Endodermal cell (in vitro differentiated cells): ENCODE data around the gene RTP2. TPM values are rescaled to one million over a fixed set of nuclear protein-coding genes. Genes with fewer than 3 reads are reported as not detected.

ENCODE experiments used
- DNase-seq: peaks from one replicate; pipeline ENCODE4 v3.0.0-alpha.2; 2017
- H3K27ac ChIP-seq: 2 replicates; pipeline ENCODE4 v1.5.1; 2013; ENCODE audit warnings: mild to moderate bottlenecking, low read depth, low read length, moderate library complexity
- H3K27me3 ChIP-seq: 2 replicates; pipeline ENCODE4 v1.6.1; 2013; ENCODE audit warnings: mild to moderate bottlenecking, low read length, moderate library complexity; ENCODE audit not compliant: insufficient read depth, control insufficient read depth, poor library complexity, severe bottlenecking
- H3K36me3 ChIP-seq: 2 replicates; pipeline ENCODE4 v1.7.0; 2013; ENCODE audit warnings: mild to moderate bottlenecking, low read length, moderate library complexity; ENCODE audit not compliant: control insufficient read depth, insufficient read depth
- H3K4me1 ChIP-seq: one replicate; pipeline ENCODE4 v1.7.0; 2013; ENCODE audit warnings: low read length; ENCODE audit not compliant: control insufficient read depth, insufficient read depth
- H3K4me3 ChIP-seq: 2 replicates; pipeline ENCODE4 v1.5.1; 2013; ENCODE audit warnings: mild to moderate bottlenecking, low read length, moderate library complexity
- H3K9ac ChIP-seq: 2 replicates; pipeline ENCODE4 v1.6.1; 2013; ENCODE audit warnings: mild to moderate bottlenecking, low read length, moderate library complexity; ENCODE audit not compliant: poor library complexity, severe bottlenecking; ENCODE audit errors: extremely low read depth
- H3K9me3 ChIP-seq: 2 replicates; pipeline ENCODE4 v1.6.1; 2013; ENCODE audit warnings: mild to moderate bottlenecking, low read length, moderate library complexity; ENCODE audit not compliant: control insufficient read depth
- H3K27ac Mint-ChIP-seq: 2 replicates; pipeline ENCODE4 v1.8.0; 2020; ENCODE audit warnings: mixed read lengths
- H3K27me3 Mint-ChIP-seq: 2 replicates; pipeline ENCODE4 v1.8.0; 2021; ENCODE audit warnings: mild to moderate bottlenecking, mixed read lengths; ENCODE audit not compliant: insufficient read depth
- H3K36me3 Mint-ChIP-seq: 2 replicates; pipeline ENCODE4 v1.8.0; 2020; ENCODE audit warnings: low read depth, mixed read lengths
- H3K4me1 Mint-ChIP-seq: 2 replicates; pipeline ENCODE4 v1.8.0; 2020; ENCODE audit warnings: mixed read lengths
- H3K4me3 Mint-ChIP-seq: 2 replicates; pipeline ENCODE4 v1.8.0; 2020; ENCODE audit warnings: mild to moderate bottlenecking, moderate library complexity, mixed read lengths
- H3K9me3 Mint-ChIP-seq: 2 replicates; pipeline ENCODE4 v1.8.0; 2020; ENCODE audit warnings: mild to moderate bottlenecking, mixed read lengths
- CTCF ChIP-seq: fragments of 200-600 bp; sonication (generic); conservative IDR thresholded peaks from 2 replicates; pipeline ENCODE4 v1.5.0; 2021; ENCODE audit warnings: antibody characterized with exemption, mild to moderate bottlenecking
- WGBS, 2 experiments: methylation state at CpG; one replicate each; pipeline versions ENCODE4 v1.1.5 to v1.1.7; 2013; ENCODE audit warnings: missing lambda C conversion rate in 2 of 2, mixed read lengths in 1 of 2; ENCODE audit not compliant: insufficient coverage in 1 of 2, insufficient read length in 1 of 2; 5-methylcytosine and 5-hydroxymethylcytosine counted together
- total RNA-seq, 2 donors: library from RNA; stranded (reverse); fragmentation: NEBNext Ultra II Directional in 1 of 2; extraction: Animal tissue kit (Norgen Biotek cat#: 25700) in 1 of 2; gene quantifications; 2 replicates in 1 of 2; 3 replicates in 1 of 2; pipeline ENCODE4 v1.2.1, GENCODE V29; 2021

The RTP2 gene
- total RNA-seq, 2 donors from 2014 or later = not detected

- no peaks in the 10 kb centered on the region for H3K4me1 ChIP-seq
- no peak overlapping the region for H3K4me3 Mint-ChIP-seq
- H3K9me3 Mint-ChIP-seq = no peaks in the 10 kb centered on the region
- H3K9ac ChIP-seq = no peak overlapping the region
- peaks cover 6% of the 10 kb centered on the region for H3K4me1 Mint-ChIP-seq
- H3K4me3 ChIP-seq = no peak overlapping the region
- 95 to 100% methylated on average over 1 to 5 of the region's 5 CpGs for WGBS, 2 experiments
- no peak for TF ChIP-seq CTCF
- peaks cover 12% of the 10 kb centered on the region for H3K27me3 Mint-ChIP-seq
- no peak for DNase-seq
- H3K27ac Mint-ChIP-seq = no peak overlapping the region
- no peaks in the 10 kb centered on the region for H3K27me3 ChIP-seq
- no peaks in the 10 kb centered on the region for H3K36me3 ChIP-seq
- H3K9me3 ChIP-seq = peaks cover 3% of the 10 kb centered on the region
- no peak overlapping the region for H3K27ac ChIP-seq
- H3K36me3 Mint-ChIP-seq = no peaks in the 10 kb centered on the region
Measured at GRCh38 chr3:187718802-187719201, 16.4 kb upstream of the RTP2 start.

- TF ChIP-seq CTCF = no peak
- H3K9ac ChIP-seq = no peak overlapping the region
- 76% methylated on average over 1 of the region's 1 CpG; no CpG with 5 or more reads in 1 of the 2 experiments for WGBS, 2 experiments
- no peaks in the 10 kb centered on the region for H3K4me1 ChIP-seq
- H3K4me3 ChIP-seq = no peak overlapping the region
- Mint-ChIP-seq H3K36me3 (no peaks in the 10 kb centered on the region), H3K27me3 (peaks cover 12% of the 10 kb centered on the region), H3K4me1 (peaks cover 6% of the 10 kb centered on the region), H3K27ac (no peak overlapping the region), H3K9me3 (peaks cover 3% of the 10 kb centered on the region), H3K4me3 (no peak overlapping the region)
- H3K27ac ChIP-seq = no peak overlapping the region
- H3K9me3 ChIP-seq = peaks cover 8% of the 10 kb centered on the region
- no peak for DNase-seq
- no peaks in the 10 kb centered on the region for H3K36me3 ChIP-seq
- no peaks in the 10 kb centered on the region for H3K27me3 ChIP-seq
Measured at GRCh38 chr3:187717572-187717971, 15.2 kb upstream of the RTP2 start.

- H3K36me3 ChIP-seq = no peaks in the 10 kb centered on the region
- no peak overlapping the region for H3K4me3 ChIP-seq
- Mint-ChIP-seq H3K9me3 (peaks cover 3% of the 10 kb centered on the region), H3K4me1 (peaks cover 3% of the 10 kb centered on the region), H3K27ac (no peak overlapping the region), H3K36me3 (no peaks in the 10 kb centered on the region), H3K27me3 (peaks cover 12% of the 10 kb centered on the region), H3K4me3 (no peak overlapping the region)
- H3K27me3 ChIP-seq = no peaks in the 10 kb centered on the region
- no peak overlapping the region for H3K9ac ChIP-seq
- no peak overlapping the region for H3K27ac ChIP-seq
- no peaks in the 10 kb centered on the region for H3K4me1 ChIP-seq
- TF ChIP-seq CTCF = peak; percentile 91
- peak; percentile 94 for DNase-seq
- peaks cover 8% of the 10 kb centered on the region for H3K9me3 ChIP-seq
- 34 to 40% methylated on average over 3 to 4 of the region's 4 CpGs for WGBS, 2 experiments
Measured at GRCh38 chr3:187714404-187714979, 12.1 kb upstream of the RTP2 start.
